GM23248 (cell line): ENCODE measurements around the gene ADPRHL1. TPM values are rescaled to one million over a fixed set of nuclear protein-coding genes. Genes with fewer than 3 reads are reported as not detected.
"Not testable (repeated sequence)": the region's sequence is repeated elsewhere in the genome, so short reads cannot be mapped to it uniquely, and the experiment has no call there.

ENCODE experiments used
- DNase-seq: peaks from one replicate; pipeline ENCODE4 v3.0.0-alpha.2; 2015
- H2AFZ ChIP-seq: fragments of 200-600 bp; sonication (generic); 2 replicates; pipeline ENCODE4 v1.6.1; 2016; ENCODE audit warnings: antibody characterized with exemption
- H3F3A ChIP-seq: fragments of 200-600 bp; sonication (generic); 2 replicates; pipeline ENCODE4 v1.6.1; 2016; ENCODE audit warnings: mild to moderate bottlenecking, antibody characterized with exemption, mixed run types; ENCODE audit not compliant: insufficient read depth
- H3K27ac ChIP-seq: fragments of 200-600 bp; sonication (generic); 2 replicates; pipeline ENCODE4 v1.5.1; 2016; ENCODE audit warnings: mild to moderate bottlenecking
- H3K27me3 ChIP-seq: fragments of 200-600 bp; sonication (generic); replicated peaks from 2 replicates; pipeline ENCODE4 v1.6.1; 2016; ENCODE audit warnings: mild to moderate bottlenecking; ENCODE audit not compliant: insufficient read depth
- H3K36me3 ChIP-seq: fragments of 200-600 bp; sonication (generic); 2 replicates; pipeline ENCODE4 v1.6.1; 2016; ENCODE audit warnings: low read depth, mild to moderate bottlenecking
- H3K4me1 ChIP-seq: fragments of 200-600 bp; sonication (generic); 2 replicates; pipeline ENCODE4 v1.6.1; 2016; ENCODE audit warnings: mild to moderate bottlenecking; ENCODE audit not compliant: insufficient read depth
- H3K4me2 ChIP-seq: fragments of 200-600 bp; sonication (generic); one replicate; pipeline ENCODE4 v1.6.1; 2016; ENCODE audit warnings: mild to moderate bottlenecking; ENCODE audit not compliant: unreplicated experiment
- H3K4me3 ChIP-seq: fragments of 200-600 bp; sonication (generic); 2 replicates; pipeline ENCODE4 v1.5.1; 2016; ENCODE audit warnings: mild to moderate bottlenecking
- H3K79me2 ChIP-seq: fragments of 200-600 bp; sonication (generic); 2 replicates; pipeline ENCODE4 v1.6.1; 2016; ENCODE audit warnings: mild to moderate bottlenecking; ENCODE audit not compliant: insufficient read depth
- H3K9ac ChIP-seq: fragments of 200-600 bp; sonication (generic); 2 replicates; pipeline ENCODE4 v1.6.1; 2016; ENCODE audit warnings: mild to moderate bottlenecking
- H3K9me2 ChIP-seq: fragments of 200-600 bp; sonication (generic); 2 replicates; pipeline ENCODE4 v1.6.1; 2016; ENCODE audit warnings: mixed run types, mild to moderate bottlenecking, moderate library complexity; ENCODE audit not compliant: insufficient read depth
- H3K9me3 ChIP-seq: fragments of 200-600 bp; sonication (generic); one replicate; pipeline ENCODE4 v1.6.1; 2017; ENCODE audit warnings: low read depth
- H4K20me1 ChIP-seq: fragments of 200-600 bp; sonication (generic); 2 replicates; pipeline ENCODE4 v1.6.0; 2016; ENCODE audit not compliant: insufficient read depth
- EZH2 ChIP-seq: fragments of 200-600 bp; sonication (generic); IDR thresholded peaks from 2 replicates; pipeline ENCODE4 v1.6.1; 2018; ENCODE audit warnings: antibody characterized with exemption, mild to moderate bottlenecking; ENCODE audit not compliant: insufficient read depth, poor library complexity, severe bottlenecking
- EZH2phosphoT487 ChIP-seq: fragments of 200-600 bp; sonication (generic); IDR thresholded peaks from 2 replicates; pipeline ENCODE4 v1.6.1; 2018; ENCODE audit warnings: antibody characterized with exemption, moderate library complexity, mild to moderate bottlenecking, low read depth; ENCODE audit not compliant: insufficient read depth
- WGBS, 2 experiments: methylation state at CpG; one replicate each; pipeline ENCODE4 v1.1.6; 2015 to 2017; ENCODE audit warnings: low lambda C conversion rate in 2 of 2, low coverage in 1 of 2; ENCODE audit errors: missing lambda C conversion rate in 2 of 2; 5-methylcytosine and 5-hydroxymethylcytosine counted together
- in situ Hi-C: fragments of 300-500 bp; cut with MboI; formaldehyde crosslinking; loops from 2 replicates; pipeline ENCODE4 v1.15.0; 2020
- polyA plus RNA-seq: library from polyadenylated mRNA; unstranded; fragments of >200 nt; fragmentation: Nextera tagmentation; extraction: Ambion mirVana; gene quantifications from 2 replicates; pipeline ENCODE4 v1.2.1, GENCODE V29; 2016
- total RNA-seq: library from RNA; depleted of rRNA; stranded (reverse); fragments of >200 nt; shearing (Covaris generic); gene quantifications from 2 replicates; pipeline ENCODE4 v1.2.3, GENCODE V29; 2014

ADPRHL1 gene
- total and polyA plus RNA-seq, 2 experiments from 2014 or later: 1.8 to 2.2 TPM

- peaks cover 15% of the 10 kb centered on the region; the same call in 1 of the 2 replicates for H3K36me3 ChIP-seq
- peaks cover 10% of the 10 kb centered on the region for H3F3A ChIP-seq
- in situ Hi-C loops: no loop called here
Measured at GRCh38 chr13:113455384-113455783, 2.1 kb upstream of the ADPRHL1 start.

GRCh38 chr13:113454936-113455335, 1.6 kb upstream of the ADPRHL1 start:
- WGBS, 2 experiments: 94 to 98% methylated on average over 13 of the region's 13 CpGs
- H3K9me2 ChIP-seq: no peaks in the 10 kb centered on the region
- H3F3A ChIP-seq: peaks cover 10% of the 10 kb centered on the region
- H3K9ac ChIP-seq: peak overlapping the region; percentile 75
- in situ Hi-C loops: no loop called here
- H3K4me2 ChIP-seq: no peak overlapping the region
- no peaks in the 10 kb centered on the region for H3K27me3 ChIP-seq
- H3K4me1 ChIP-seq: peaks cover 13% of the 10 kb centered on the region
- H3K27ac ChIP-seq: peak overlapping the region; percentile 74
- no peaks in the 10 kb centered on the region for H3K79me2 ChIP-seq
- H2AFZ ChIP-seq: no peak overlapping the region
- TF ChIP-seq EZH2phosphoT487 (no peak), EZH2 (no peak)
- no peaks in the 10 kb centered on the region for H4K20me1 ChIP-seq
- DNase-seq: no peak
- no peak overlapping the region for H3K4me3 ChIP-seq
- H3K9me3 ChIP-seq: no peaks in the 10 kb centered on the region
- H3K36me3 ChIP-seq: peaks cover 15% of the 10 kb centered on the region; the same call in 1 of the 2 replicates

More at GRCh38 chr13:113455384-113455783, 2.1 kb upstream of the ADPRHL1 start:
- Histone ChIP-seq H3K27ac (no peak overlapping the region), H3K9ac (no peak overlapping the region), H4K20me1 (no peaks in the 10 kb centered on the region), H2AFZ (no peak overlapping the region), H3K4me2 (no peak overlapping the region), H3K79me2 (no peaks in the 10 kb centered on the region), H3K9me2 (no peaks in the 10 kb centered on the region), H3K27me3 (no peaks in the 10 kb centered on the region), H3K9me3 (no peaks in the 10 kb centered on the region), H3K4me3 (no peak overlapping the region), H3K4me1 (peaks cover 13% of the 10 kb centered on the region)
- no peak for DNase-seq
- WGBS, 2 experiments: 93 to 95% methylated on average over 18 of the region's 18 CpGs
- TF ChIP-seq EZH2 (no peak), EZH2phosphoT487 (no peak)

GRCh38 chr13:113452466-113452865, 822 bp downstream of the ADPRHL1 start:
- no peaks in the 10 kb centered on the region for H3K9me2 ChIP-seq
- H3K36me3 ChIP-seq: peaks cover 3% of the 10 kb centered on the region; the same call in 1 of the 2 replicates
- DNase-seq: no peak
- H3K4me3 ChIP-seq: no peak overlapping the region
- H3K9ac ChIP-seq: no peak overlapping the region
- H3F3A ChIP-seq: peaks cover 10% of the 10 kb centered on the region
- in situ Hi-C loops: no loop called here
- 81 to 87% methylated on average over 4 of the region's 4 CpGs for WGBS, 2 experiments
- H2AFZ ChIP-seq: no peak overlapping the region
- H3K9me3 ChIP-seq: no peaks in the 10 kb centered on the region
- no peak overlapping the region for H3K4me2 ChIP-seq
- no peaks in the 10 kb centered on the region for H3K79me2 ChIP-seq
- H3K4me1 ChIP-seq: peaks cover 13% of the 10 kb centered on the region
- H3K27me3 ChIP-seq: no peaks in the 10 kb centered on the region
- no peak for TF ChIP-seq EZH2
- no peak for TF ChIP-seq EZH2phosphoT487
- no peaks in the 10 kb centered on the region for H4K20me1 ChIP-seq
- H3K27ac ChIP-seq: no peak overlapping the region

- Histone ChIP-seq H3K36me3 (peaks cover 3% of the 10 kb centered on the region; the same call in 1 of the 2 replicates), H3K27me3 (no peaks in the 10 kb centered on the region), H3K4me2 (no peak overlapping the region), H3K9ac (no peak overlapping the region), H3K79me2 (no peaks in the 10 kb centered on the region), H2AFZ (no peak overlapping the region), H3K9me2 (no peaks in the 10 kb centered on the region), H3F3A (peaks cover 10% of the 10 kb centered on the region), H3K4me3 (no peak overlapping the region), H3K4me1 (peaks cover 13% of the 10 kb centered on the region), H4K20me1 (no peaks in the 10 kb centered on the region), H3K27ac (no peak overlapping the region), H3K9me3 (no peaks in the 10 kb centered on the region)
- TF ChIP-seq EZH2 (no peak), EZH2phosphoT487 (no peak)
- no peak for DNase-seq
- 92 to 93% methylated on average over 24 of the region's 24 CpGs for WGBS, 2 experiments
- in situ Hi-C loops: no loop called here
Measured at GRCh38 chr13:113451951-113452421, 1.3 kb downstream of the ADPRHL1 start.

- H3K9me2 ChIP-seq, H3K36me3 ChIP-seq, H3K4me2 ChIP-seq, H3K79me2 ChIP-seq, H3K9ac ChIP-seq, H3K4me3 ChIP-seq, H3K27ac ChIP-seq, in situ Hi-C loops, H4K20me1 ChIP-seq, H2AFZ ChIP-seq, H3K9me3 ChIP-seq, H3F3A ChIP-seq, H3K27me3 ChIP-seq: not testable (repeated sequence)
- WGBS, 2 experiments: 57% methylated on average over 19 of the region's 19 CpGs
- peak; percentile 42 for DNase-seq
- H3K4me1 ChIP-seq: peaks cover 13% of the 10 kb centered on the region
Measured at GRCh38 chr13:113450861-113451620, 2.2 kb downstream of the ADPRHL1 start.

GRCh38 chr13:113450348-113450744, 2.9 kb downstream of the ADPRHL1 start:
- peaks cover 13% of the 10 kb centered on the region for H3K4me1 ChIP-seq
- H3F3A ChIP-seq, H4K20me1 ChIP-seq, H3K9me2 ChIP-seq, DNase-seq, H3K4me2 ChIP-seq, H3K36me3 ChIP-seq, H3K27ac ChIP-seq, H3K27me3 ChIP-seq, H3K79me2 ChIP-seq, H3K9ac ChIP-seq, H3K9me3 ChIP-seq, in situ Hi-C loops, H3K4me3 ChIP-seq, H2AFZ ChIP-seq: not testable (repeated sequence)
- whole genome bisulfite sequencing, 2 experiments: 81 to 82% methylated on average over 9 of the region's 9 CpGs
